ENCODE data around the gene ACOT12. TPM values are rescaled to one million over a fixed set of nuclear protein-coding genes. Genes with fewer than 3 reads are reported as not detected.
A peak's percentile ranks its signal among the peaks of the same experiment; 100 is the strongest.
"Not testable (repeated sequence)": the region's sequence is repeated elsewhere in the genome, so short reads cannot be mapped to it uniquely, and the experiment has no call there.

ACOT12 gene
- not detected in 2 replicates for total RNA-seq (2014; rRNA removed; shearing (Covaris generic); ENCODE audit: low replicate concordance)

- no peak for DNase-seq (ENCODE audit: low read depth)
- in situ Hi-C loops (cut with HindIII; ENCODE audit: low pct_unique_long_range_greater_than_20kb, low sequenced_read_pairs) = no loop called here
Measured at GRCh38 chr5:81393783-81394718, at the start of gene ACOT12. Gene ACOT12, minus strand, starts transcription at chr5:81394134. Its CDS starts 20 bp downstream, at chr5:81394114.

GRCh38 chr5:81435023-81435422, 41.1 kb upstream of the ACOT12 start:
- in situ Hi-C loops (cut with HindIII; ENCODE audit: low pct_unique_long_range_greater_than_20kb, low sequenced_read_pairs) = no loop called here
- DNase-seq (ENCODE audit: low read depth) = no peak

GRCh38 chr5:81429985-81430384, 36.1 kb upstream of the ACOT12 start:
- in situ Hi-C loops (cut with HindIII; ENCODE audit: low pct_unique_long_range_greater_than_20kb, low sequenced_read_pairs) = no loop called here
- no peak for DNase-seq (ENCODE audit: low read depth)

DNA sequence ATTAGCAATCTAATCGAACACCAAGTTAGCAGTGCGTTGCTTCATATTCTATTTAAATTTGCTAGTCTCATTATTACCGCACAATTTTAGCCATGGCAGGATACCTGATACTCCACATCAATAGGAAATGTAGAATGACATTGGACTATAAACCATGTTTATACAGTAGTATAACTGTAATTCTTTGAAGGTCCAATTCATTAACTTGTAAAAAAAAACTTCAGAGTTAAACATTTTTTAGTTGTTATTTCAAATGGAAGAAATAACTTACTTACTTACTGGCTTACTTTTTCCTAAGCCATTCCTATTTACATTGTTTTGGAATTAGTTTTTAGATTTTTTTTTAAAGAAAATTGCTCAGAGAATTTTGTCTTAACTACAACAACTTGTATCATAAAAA, 35.4 kb upstream of the ACOT12 start:
- DNase-seq (ENCODE audit: low read depth) = no peak
- in situ Hi-C loops (cut with HindIII; ENCODE audit: low pct_unique_long_range_greater_than_20kb, low sequenced_read_pairs) = no loop called here

- in situ Hi-C loops (cut with HindIII; ENCODE audit: low pct_unique_long_range_greater_than_20kb, low sequenced_read_pairs) = no loop called here
- DNase-seq (ENCODE audit: low read depth) = no peak
Measured at GRCh38 chr5:81428861-81429260, 34.9 kb upstream of the ACOT12 start.

GRCh38 chr5:81428446-81428845, 34.5 kb upstream of the ACOT12 start:
- in situ Hi-C loops (cut with HindIII; ENCODE audit: low pct_unique_long_range_greater_than_20kb, low sequenced_read_pairs) = no loop called here
- DNase-seq (ENCODE audit: low read depth) = no peak

DNA sequence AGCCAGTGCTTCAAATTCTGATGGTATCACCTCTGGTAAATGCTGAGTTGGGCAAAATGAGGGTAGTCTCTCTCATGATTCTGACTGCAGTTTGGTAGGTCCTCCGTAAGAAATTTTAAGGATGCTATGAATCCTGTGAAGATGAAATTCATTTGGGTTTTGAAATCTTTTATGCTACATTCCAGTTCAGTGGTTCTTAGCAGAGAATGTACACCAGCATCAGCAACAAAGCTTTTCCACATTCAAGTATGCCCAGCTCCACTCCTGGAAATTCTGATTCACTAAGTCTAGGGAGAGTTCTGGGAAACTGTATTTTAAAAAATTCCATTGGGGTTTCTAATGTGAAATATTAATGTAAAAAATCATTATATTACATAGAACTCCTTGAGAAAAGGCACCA, 33.6 kb upstream of the ACOT12 start:
- no peak for DNase-seq (ENCODE audit: low read depth)
- in situ Hi-C loops (cut with HindIII; ENCODE audit: low pct_unique_long_range_greater_than_20kb, low sequenced_read_pairs) = no loop called here

GRCh38 chr5:81426359-81427030, 32.6 kb upstream of the ACOT12 start:
- in situ Hi-C loops (cut with HindIII; ENCODE audit: low pct_unique_long_range_greater_than_20kb, low sequenced_read_pairs) = no loop called here
- DNase-seq (ENCODE audit: low read depth) = no peak

DNA sequence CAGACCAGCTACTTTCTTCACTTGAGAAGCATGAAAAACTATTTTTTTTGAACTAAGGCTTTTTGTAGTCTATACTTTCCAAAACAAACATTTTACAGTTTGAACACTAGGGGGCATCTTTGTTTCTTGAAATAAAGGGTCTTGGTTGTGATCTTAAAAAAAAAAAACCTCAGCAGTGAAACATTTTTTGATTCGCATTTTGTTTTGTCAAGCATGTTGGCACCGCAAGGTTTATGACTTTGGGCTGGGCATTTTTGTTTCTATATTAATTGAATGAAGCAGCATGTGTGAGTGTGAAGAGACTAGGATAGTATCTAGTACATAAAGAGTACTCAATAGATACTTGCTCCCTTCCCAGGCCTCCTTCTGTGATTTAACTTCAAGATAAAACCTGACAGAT, 31.6 kb upstream of the ACOT12 start:
- in situ Hi-C loops (cut with HindIII; ENCODE audit: low pct_unique_long_range_greater_than_20kb, low sequenced_read_pairs) = no loop called here
- peak; percentile 51 for DNase-seq (ENCODE audit: low read depth)

- in situ Hi-C loops (cut with HindIII; ENCODE audit: low pct_unique_long_range_greater_than_20kb, low sequenced_read_pairs) = no loop called here
- DNase-seq (ENCODE audit: low read depth) = no peak
Measured at GRCh38 chr5:81424728-81425127, 30.8 kb upstream of the ACOT12 start.

GRCh38 chr5:81422671-81423070, 28.7 kb upstream of the ACOT12 start:
- DNase-seq (ENCODE audit: low read depth) = peak; percentile 85
- in situ Hi-C loops (cut with HindIII; ENCODE audit: low pct_unique_long_range_greater_than_20kb, low sequenced_read_pairs) = no loop called here

DNA sequence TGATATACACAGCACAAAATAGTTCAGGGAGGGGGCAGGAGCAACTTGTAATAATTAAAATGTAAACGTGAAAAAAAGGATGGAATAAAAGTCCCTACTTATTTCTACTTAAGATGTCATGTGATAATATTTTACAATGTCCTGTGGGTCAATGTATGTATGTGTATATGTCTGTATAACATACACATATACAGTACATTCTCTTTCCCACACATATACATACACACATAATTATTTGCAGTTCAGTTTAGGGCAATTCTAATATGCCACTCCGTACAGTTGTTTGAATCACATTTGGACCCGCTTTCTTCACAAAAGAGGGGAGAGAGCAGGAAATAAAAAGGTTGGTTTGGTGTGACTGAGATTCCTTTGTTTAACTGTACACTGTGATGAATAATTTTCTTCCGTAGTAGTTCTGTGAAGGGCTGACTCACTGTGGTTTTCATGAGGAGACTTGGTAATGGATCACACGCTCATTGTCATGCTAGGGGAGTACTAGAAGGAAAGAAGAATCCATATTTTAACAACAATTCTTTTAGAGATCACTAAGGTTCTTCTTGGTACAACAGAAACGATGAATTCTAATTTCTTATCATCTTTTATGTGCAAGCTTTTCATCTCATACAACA, 26.2 kb upstream of the ACOT12 start:
- DNase-seq (ENCODE audit: low read depth) = peak; percentile 87
- in situ Hi-C loops (cut with HindIII; ENCODE audit: low pct_unique_long_range_greater_than_20kb, low sequenced_read_pairs) = no loop called here

DNA sequence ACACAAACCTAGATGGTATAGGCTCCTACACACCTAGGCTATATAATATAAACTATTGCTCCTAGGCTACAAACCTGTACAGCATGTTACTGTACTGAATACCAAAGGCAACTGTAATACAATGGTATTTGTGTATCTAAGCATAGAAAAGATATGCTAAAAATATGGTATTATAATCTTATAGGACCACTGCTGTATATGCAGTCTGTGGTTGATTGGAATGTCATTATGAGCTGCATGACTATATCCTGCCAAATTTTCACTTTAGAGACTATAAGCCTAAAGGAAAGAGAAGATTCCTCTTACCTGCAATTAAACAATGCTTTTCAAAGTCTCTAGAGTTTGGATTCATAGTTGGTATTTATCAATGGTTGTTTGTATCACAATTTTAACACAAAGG, 24.7 kb upstream of the ACOT12 start:
- in situ Hi-C loops (cut with HindIII; ENCODE audit: low pct_unique_long_range_greater_than_20kb, low sequenced_read_pairs) = no loop called here
- no peak for DNase-seq (ENCODE audit: low read depth)

GRCh38 chr5:81417052-81417451, 23.1 kb upstream of the ACOT12 start:
- in situ Hi-C loops (cut with HindIII; ENCODE audit: low pct_unique_long_range_greater_than_20kb, low sequenced_read_pairs) = no loop called here
- DNase-seq (ENCODE audit: low read depth) = no peak

DNA sequence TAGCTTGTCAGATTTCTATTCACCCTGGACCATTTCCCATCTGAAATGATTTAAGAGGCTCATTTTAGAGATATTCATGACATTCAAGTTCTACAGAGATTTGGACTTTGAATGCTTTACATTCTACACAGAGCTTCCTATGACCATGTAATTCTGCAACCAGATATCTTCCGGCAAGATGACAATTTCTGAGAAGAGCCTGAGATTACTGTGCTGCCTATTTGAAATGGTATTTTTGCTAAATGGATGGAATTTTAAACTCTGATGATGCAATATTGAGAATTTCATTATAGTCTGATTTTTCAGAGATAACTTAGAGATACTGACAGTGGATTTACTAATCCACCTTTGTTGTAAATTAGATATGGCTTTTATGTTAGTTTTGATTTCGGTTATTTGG, 16.0 kb upstream of the ACOT12 start:
- in situ Hi-C loops (cut with HindIII; ENCODE audit: low pct_unique_long_range_greater_than_20kb, low sequenced_read_pairs) = no loop called here
- DNase-seq (ENCODE audit: low read depth) = no peak

GRCh38 chr5:81409361-81409760, 15.4 kb upstream of the ACOT12 start:
- in situ Hi-C loops (cut with HindIII; ENCODE audit: low pct_unique_long_range_greater_than_20kb, low sequenced_read_pairs) = no loop called here
- no peak for DNase-seq (ENCODE audit: low read depth)

GRCh38 chr5:81408496-81408895, 14.6 kb upstream of the ACOT12 start:
- no peak for DNase-seq (ENCODE audit: low read depth)
- in situ Hi-C loops (cut with HindIII; ENCODE audit: low pct_unique_long_range_greater_than_20kb, low sequenced_read_pairs) = no loop called here

DNA sequence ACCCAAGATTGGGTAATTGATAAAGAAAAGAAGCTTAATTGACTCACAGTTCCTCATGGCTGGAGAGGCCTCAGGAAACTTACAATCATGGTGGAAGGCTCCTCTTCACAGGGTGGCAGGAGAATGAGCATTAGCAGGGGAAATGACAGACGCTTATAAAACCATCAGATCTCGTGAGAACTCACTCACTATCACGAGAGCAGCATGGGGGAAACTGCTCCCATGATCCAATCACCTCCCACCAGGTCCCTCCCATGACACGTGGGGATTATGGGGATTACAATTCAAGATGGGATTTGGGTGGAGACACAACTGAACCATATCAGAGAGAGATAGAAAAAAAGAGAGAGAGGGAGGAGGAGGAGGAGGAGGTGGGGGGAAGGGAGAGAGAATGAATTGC, 13.9 kb upstream of the ACOT12 start:
- DNase-seq (ENCODE audit: low read depth); in situ Hi-C loops (cut with HindIII; ENCODE audit: low pct_unique_long_range_greater_than_20kb, low sequenced_read_pairs): not testable (repeated sequence)
